ENCODE results near the gene NUP98.
"Not testable (repeated sequence)": the region's sequence is repeated elsewhere in the genome, so short reads cannot be mapped to it uniquely, and the experiment has no call there.

The NUP98 gene

DNA sequence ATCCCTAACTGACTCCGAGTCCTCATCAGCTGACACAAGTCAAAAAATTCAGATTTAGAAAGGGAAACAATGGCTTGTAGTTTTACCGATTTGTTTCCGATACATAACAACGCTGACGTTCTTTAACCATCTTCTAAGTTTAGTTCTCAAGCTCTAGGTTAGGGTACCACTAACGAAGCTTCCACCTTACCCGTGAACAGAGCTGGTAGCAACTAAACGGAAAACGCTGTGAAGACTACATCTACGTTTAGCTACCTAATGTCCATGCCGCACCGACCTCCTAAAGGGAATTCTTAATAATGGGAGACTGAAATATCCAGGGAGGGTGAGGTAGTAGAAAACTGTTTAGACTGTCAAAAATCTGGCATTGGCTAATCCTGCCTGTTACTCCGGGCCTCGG lies 1.0 kb downstream of the NUP98 start:
- no peak for DNase-seq

DNA sequence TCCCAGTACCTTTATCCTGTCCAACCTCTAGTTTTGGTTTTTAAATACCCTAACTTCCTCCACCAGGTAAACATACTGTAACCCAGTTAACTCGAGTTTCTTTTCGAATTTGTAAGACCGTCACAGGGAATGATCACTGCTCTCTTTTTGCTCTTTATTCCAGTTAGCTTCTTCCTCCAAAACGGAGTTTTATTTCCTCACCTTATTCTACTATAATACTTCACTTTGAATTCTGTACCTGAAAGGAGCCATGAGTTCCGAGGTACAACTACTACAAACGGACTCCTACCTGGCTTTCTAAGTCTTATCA lies 1.4 kb downstream of the NUP98 start:
- DNase-seq, result no peak

GRCh38 chr11:3795131-3796001 lies 2.0 kb downstream of the NUP98 start:
- no peak for DNase-seq

DNA sequence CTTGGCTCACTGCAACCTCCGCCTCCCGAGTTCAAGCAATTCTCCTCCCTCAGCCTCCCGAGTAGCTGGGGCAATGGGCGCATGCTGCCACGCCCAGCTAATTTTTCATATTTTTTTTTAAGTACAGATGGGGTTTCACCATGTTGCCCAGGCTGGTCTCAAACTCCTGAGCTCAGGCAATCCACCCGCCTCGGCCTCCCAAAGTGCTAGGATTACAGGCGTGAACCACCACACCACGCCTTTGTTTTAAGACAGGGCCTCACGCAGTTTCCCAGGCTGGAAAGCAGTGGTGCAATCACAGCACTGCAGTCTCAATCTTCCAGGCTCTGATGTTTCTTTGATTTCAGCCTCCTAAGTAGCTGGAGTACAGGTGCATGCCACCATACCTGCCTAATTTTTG lies 3.0 kb downstream of the NUP98 start:
- not testable (repeated sequence) for DNase-seq

GRCh38 chr11:3786781-3787428 lies 10.4 kb downstream of the NUP98 start:
- DNase-seq, result no peak

- no peak for DNase-seq
These were observed 13.7 kb downstream of the NUP98 start for GRCh38 chr11:3783611-3784010.

- no peak for DNase-seq
These were observed 14.4 kb downstream of the NUP98 start for GRCh38 chr11:3782963-3783362.

GRCh38 chr11:3781423-3781822 lies 15.9 kb downstream of the NUP98 start:
- DNase-seq, result no peak

- DNase-seq, result no peak
These were observed 21.5 kb downstream of the NUP98 start for GRCh38 chr11:3775736-3776406.

- DNase-seq, result no peak
These were observed 24.2 kb downstream of the NUP98 start for GRCh38 chr11:3773180-3773579.

DNA sequence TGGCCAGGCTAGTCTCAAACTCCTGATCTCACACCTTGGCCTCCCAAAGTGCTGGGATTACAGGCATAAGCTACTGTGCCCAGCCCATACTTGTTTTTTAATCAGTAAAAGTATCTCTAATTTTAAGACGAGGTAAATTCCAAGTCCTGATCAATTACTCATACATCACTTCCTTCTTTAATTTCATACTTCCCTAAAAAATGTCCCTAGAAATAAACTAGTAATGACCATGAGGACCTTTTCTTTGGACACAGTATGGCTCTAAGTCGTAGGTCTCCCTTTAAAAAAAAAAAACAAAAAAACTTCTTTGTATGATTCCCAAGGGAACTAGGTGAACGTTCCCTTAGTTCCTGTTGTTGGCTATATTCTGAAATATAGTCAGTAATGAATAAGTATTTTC lies 29.8 kb downstream of the NUP98 start:
- no peak for DNase-seq

DNA sequence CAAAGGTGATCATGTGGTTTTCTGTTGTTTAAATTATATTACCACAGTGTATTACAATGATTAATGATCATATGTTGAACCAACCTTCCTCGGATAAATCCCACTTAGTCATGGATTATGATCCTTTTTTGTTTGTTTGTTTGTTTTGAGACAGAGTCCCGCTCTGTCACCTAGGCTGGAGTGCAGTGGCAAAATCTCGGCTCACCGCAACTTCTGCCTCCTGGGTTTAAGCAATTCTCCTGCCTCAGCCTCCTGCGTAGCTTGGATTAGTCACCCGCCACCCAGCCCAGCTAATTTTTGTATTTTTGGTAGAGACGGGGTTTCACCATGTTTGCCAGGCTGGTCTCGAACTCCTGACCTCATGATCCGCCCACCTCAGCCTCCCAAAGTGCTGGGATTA lies 30.5 kb downstream of the NUP98 start:
- not testable (repeated sequence) for DNase-seq

- DNase-seq, result no peak
These were observed 33.1 kb downstream of the NUP98 start for GRCh38 chr11:3764266-3764665.

GRCh38 chr11:3755151-3755550 lies 42.2 kb downstream of the NUP98 start:
- no peak for DNase-seq

- no peak for DNase-seq
These were observed 44.2 kb downstream of the NUP98 start for GRCh38 chr11:3753110-3753509.

- DNase-seq, result no peak
These were observed 49.6 kb downstream of the NUP98 start for GRCh38 chr11:3747704-3748103.

DNA sequence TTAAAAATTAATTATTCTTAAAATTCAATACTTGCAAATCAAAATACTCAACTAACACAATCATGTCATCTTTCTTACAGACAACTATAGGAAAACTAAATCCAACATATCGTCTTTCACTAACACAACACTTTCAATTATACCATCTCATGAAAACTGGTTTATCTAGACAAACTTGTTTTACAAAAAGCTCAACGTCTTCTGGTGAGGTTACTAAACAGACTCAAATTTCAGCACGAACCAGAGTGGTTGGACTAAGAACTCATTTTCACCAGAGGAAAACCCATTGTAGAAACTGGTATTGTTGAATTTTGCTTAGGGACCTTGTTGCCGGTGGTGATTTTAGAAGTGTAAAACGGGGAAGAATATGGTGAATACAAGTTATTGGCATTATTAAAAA lies 52.2 kb downstream of the NUP98 start:
- DNase-seq, result no peak

DNA sequence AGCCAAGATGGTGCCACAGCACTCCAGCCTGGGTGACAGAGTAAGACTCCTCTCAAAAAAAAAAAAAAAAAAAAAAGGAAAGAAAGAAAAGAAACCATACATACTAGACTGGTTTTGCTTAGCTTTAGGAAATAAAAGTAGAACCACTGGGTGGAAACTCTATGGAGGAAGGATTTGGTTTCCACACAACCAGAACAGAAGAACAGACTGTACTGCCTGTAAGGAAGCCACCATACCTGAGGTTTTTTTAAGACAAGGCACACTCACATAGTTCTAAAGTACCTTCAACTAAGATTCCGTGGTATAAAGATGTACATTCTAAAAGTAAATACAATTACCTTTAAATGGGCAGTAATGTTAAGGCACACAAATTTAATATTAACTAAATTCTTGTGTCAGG lies 58.6 kb downstream of the NUP98 start:
- DNase-seq, result no peak

DNA sequence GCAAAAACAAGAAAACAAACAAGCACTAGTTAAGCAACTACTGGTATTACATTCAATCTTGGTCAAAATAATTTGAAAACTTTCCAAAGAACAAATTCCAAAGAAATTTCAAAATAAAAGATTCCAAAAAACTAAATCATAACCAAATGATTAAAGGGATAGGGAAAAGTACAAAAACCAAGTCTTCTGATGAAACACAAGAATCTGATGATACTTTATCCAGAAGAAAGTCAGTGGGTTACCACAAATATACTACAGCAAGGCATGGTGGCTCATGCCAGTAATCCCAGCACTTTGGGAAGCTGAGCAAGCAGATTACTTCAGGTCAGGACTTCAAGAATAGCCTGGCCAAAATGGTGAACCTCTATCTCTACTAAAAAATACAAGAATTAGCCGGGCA lies 59.1 kb downstream of the NUP98 start:
- no peak for DNase-seq

DNA sequence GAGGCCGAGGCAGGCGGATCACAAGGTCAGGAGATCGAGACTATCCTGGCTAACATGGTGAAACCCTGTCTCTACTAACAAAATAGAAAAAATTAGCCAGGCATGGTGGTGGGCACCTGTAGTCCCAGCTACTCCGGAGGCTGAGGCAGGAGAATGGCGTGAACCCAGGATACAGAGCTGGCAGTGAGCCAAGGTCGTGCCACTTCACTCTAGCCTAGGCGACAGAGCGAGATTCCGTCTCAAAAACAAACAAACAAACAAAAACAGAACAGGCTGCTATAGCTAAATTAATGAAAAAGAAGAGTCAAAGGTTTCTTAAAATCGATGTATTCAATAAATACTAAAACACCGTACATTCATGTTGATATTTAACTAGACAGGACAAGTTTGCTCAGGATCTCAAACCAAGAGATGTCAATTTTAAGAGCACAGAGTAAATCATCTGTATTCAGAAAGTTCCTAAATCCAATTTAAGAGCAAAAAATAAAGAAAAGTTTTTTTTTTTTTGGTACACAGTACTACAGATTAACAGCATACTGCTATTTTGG lies 59.9 kb downstream of the NUP98 start:
- DNase-seq, result no peak

DNA sequence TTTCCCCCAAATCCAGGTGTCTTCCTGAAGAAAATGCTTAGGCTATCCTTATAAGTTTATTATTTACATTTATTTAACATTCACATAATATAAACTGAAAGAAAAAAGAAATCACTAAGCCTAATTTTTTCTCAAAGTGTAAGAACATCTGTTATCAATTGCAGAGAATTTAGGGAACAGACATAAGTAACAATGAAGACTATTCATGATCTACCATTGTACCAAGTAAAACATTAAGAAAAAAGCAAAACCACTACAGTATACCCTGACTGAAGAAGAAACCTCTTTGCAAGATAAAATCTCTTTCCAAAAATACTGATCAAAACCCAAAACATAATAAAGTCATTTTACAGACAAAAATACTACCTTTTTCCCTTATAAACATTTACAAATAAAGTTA lies 60.5 kb downstream of the NUP98 start:
- no peak for DNase-seq

GRCh38 chr11:3735827-3736226 lies 61.5 kb downstream of the NUP98 start:
- no peak for DNase-seq

DNA sequence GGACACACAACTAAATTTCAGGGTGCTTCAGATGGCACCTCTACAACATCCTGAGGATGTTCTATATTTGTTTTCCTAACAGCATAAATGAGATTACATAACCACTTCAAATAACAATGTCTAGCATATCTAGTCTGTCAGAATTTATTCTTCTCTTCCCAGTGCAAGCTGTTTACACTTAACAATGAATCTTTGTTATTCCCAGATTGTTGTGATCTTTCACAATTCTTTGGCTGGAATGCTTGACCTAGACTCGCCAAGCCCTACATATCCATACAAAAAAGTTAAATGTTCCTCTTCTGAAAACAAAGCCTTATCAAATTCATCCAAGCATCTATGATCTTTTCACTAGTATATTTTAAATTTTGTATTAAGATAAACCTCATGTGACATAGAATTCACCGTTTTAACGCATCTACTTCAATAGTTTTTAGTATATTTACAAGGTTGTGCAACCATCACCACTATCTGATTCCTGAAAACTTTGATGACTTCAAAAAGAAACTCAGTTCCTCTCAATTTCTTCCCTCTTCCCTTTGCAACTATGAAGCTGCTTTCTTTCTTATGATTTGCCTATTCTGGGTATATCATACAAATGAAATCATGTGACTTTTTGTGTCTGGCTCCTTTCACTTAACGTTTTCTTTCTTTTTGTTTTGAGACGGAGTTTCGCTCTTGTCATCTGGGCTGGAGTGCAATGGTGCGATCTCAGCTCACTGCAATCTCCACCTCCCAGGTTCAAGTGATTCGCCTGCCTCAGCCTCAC lies 64.5 kb downstream of the NUP98 start:
- no peak for DNase-seq

Data from NCI-H1436 treated with DMSO at 0.1 percent for 48 hours (cell line).